DND-41 (cell line): ENCODE data around the gene SPACA7.

Experiments used
- CTCF ChIP-seq: IDR thresholded peaks from 2 replicates; pipeline ENCODE4 v1.5.1; 2012; ENCODE audit warnings: borderline replicate concordance, low read length, moderate library complexity, mild to moderate bottlenecking; ENCODE audit not compliant: poor library complexity, severe bottlenecking; ENCODE audit errors: extremely low read depth
- EZH2 ChIP-seq: IDR thresholded peaks from 3 replicates; pipeline ENCODE4 v1.6.1; 2012; ENCODE audit warnings: borderline replicate concordance, low read depth, mild to moderate bottlenecking, moderate library complexity, low read length, inconsistent platforms; ENCODE audit not compliant: severe bottlenecking

- TF ChIP-seq CTCF: no peak
- no peak for TF ChIP-seq EZH2
Observed at GRCh38 chr13:112397108-112397507, 21.0 kb downstream of the SPACA7 start.
